ENCODE measurements around the gene STX11.

DNA sequence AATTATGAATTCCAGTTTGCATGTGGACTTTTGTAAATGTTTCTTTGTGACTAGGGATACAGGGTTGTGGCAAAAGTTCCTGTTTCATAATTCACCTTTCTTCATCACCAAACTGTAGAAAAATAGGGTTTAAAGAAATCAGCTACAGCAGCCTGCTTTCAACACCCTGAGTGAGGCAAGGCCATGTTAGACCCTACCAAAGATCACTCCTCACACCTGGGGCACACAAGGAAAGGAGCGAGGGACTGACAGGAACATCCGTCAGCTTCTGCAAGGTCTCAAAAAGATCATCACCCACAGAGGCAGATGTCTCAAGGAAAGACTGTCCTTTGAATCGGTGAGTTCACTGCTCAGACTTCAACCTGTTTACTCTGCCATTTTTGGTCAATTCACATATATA lies 10.5 kb upstream of the STX11 start:
- TF ChIP-seq, protein P1, sequence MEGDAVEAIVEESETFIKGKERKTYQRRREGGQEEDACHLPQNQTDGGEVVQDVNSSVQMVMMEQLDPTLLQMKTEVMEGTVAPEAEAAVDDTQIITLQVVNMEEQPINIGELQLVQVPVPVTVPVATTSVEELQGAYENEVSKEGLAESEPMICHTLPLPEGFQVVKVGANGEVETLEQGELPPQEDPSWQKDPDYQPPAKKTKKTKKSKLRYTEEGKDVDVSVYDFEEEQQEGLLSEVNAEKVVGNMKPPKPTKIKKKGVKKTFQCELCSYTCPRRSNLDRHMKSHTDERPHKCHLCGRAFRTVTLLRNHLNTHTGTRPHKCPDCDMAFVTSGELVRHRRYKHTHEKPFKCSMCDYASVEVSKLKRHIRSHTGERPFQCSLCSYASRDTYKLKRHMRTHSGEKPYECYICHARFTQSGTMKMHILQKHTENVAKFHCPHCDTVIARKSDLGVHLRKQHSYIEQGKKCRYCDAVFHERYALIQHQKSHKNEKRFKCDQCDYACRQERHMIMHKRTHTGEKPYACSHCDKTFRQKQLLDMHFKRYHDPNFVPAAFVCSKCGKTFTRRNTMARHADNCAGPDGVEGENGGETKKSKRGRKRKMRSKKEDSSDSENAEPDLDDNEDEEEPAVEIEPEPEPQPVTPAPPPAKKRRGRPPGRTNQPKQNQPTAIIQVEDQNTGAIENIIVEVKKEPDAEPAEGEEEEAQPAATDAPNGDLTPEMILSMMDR (IDR thresholded peaks at IDR 0.05; ENCODE audit: low read depth, low read length, poor library complexity, severe bottlenecking), result no peak
- no peak for TF ChIP-seq EZH2phosphoT487 (IDR thresholded peaks at IDR 0.05; ENCODE audit: borderline replicate concordance, low read length)
